ENCODE data around the gene GRIA4. TPM values are rescaled to one million over a fixed set of nuclear protein-coding genes. Genes with fewer than 3 reads are reported as not detected.

The GRIA4 gene
- polyA plus RNA-seq, 1 donor from 2014 or later: 6.3 TPM

DNA sequence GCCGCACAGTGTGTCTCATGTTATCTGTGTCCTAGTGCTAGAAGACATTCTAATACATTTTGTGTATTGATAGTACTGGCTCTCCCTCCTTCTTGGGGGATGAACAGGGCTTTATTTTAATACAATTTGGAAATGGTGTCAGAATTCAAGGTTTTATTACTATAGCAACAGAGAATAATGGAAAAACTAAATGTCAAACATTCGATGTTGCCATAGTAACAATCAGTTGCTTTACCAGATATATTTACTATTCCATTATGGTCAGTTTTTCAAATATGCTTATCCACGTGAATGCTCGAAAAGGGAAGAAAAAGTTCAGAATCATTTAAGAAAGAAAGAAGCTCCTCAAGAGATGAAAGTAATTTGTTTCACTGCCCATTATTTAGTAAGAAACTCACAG lies 420.7 kb downstream of the GRIA4 start:
- TF ChIP-seq SMC3 (conservative IDR thresholded peaks at IDR 0.05; ENCODE audit: poor library complexity): no peak
- TF ChIP-seq, protein P1, sequence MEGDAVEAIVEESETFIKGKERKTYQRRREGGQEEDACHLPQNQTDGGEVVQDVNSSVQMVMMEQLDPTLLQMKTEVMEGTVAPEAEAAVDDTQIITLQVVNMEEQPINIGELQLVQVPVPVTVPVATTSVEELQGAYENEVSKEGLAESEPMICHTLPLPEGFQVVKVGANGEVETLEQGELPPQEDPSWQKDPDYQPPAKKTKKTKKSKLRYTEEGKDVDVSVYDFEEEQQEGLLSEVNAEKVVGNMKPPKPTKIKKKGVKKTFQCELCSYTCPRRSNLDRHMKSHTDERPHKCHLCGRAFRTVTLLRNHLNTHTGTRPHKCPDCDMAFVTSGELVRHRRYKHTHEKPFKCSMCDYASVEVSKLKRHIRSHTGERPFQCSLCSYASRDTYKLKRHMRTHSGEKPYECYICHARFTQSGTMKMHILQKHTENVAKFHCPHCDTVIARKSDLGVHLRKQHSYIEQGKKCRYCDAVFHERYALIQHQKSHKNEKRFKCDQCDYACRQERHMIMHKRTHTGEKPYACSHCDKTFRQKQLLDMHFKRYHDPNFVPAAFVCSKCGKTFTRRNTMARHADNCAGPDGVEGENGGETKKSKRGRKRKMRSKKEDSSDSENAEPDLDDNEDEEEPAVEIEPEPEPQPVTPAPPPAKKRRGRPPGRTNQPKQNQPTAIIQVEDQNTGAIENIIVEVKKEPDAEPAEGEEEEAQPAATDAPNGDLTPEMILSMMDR (IDR thresholded peaks at IDR 0.05; ENCODE audit: poor library complexity, severe bottlenecking): no peak
- TF ChIP-seq EP300 (conservative IDR thresholded peaks at IDR 0.05; ENCODE audit: poor library complexity, severe bottlenecking): peak; percentile 23
- TF ChIP-seq EZH2 (IDR thresholded peaks at IDR 0.05; ENCODE audit: borderline replicate concordance, insufficient read depth, low read length, poor library complexity, severe bottlenecking): no peak
- TF ChIP-seq RAD21 (conservative IDR thresholded peaks at IDR 0.05): no peak

DNA sequence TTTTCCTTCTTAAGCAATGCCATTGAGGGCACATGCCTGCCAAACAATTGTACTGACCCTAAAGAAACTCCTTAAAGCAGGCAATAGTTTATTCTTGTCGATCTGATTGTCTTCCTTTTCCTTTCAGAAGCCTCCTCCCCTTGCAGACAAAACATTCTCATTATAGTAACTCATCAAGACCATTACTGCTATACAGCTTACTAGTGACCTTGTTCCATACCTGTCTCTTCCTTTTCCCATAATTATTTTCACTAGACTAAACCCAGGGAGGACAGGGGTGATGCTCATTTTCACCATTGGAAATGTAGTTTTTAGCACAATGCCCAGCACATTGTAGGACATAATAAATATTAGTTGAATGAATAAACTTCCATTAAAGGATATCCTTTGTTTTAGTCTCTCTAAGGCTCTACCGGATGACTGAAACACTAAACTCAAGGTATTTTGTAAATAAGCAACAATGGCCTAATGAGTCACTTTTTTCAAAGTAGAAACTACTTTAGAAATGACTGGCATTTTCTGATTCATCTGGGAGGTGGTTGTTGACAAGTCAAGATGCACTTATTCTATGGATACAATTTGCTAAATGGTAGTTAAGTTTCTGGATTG lies 421.4 kb downstream of the GRIA4 start:
- no peaks in the 10 kb centered on the region for H3F3A ChIP-seq (ENCODE audit: insufficient read depth, low read length, poor library complexity, severe bottlenecking)
- no peaks in the 10 kb centered on the region for H4K20me1 ChIP-seq (ENCODE audit: insufficient read depth)
- no peaks in the 10 kb centered on the region for H3K9me2 ChIP-seq (ENCODE audit: insufficient read depth, low read length)
- no peak overlapping the region for H3K4me3 ChIP-seq (ENCODE audit: low read length)
- no peak overlapping the region for H2AFZ ChIP-seq (ENCODE audit: low read depth, low read length)
- H3K27me3 ChIP-seq (ENCODE audit: insufficient read depth, low read depth, low read length): no peaks in the 10 kb centered on the region
- H3K79me2 ChIP-seq (replicated peaks; ENCODE audit: insufficient read depth, low read length): no peaks in the 10 kb centered on the region
- TF ChIP-seq, protein P1 (IDR thresholded peaks at IDR 0.05; ENCODE audit: poor library complexity, severe bottlenecking): no peak
- TF ChIP-seq MXI1 (conservative IDR thresholded peaks at IDR 0.05; ENCODE audit: poor library complexity, severe bottlenecking) (no peak), EP300 (conservative IDR thresholded peaks at IDR 0.05; ENCODE audit: poor library complexity, severe bottlenecking) (no peak), RAD21 (conservative IDR thresholded peaks at IDR 0.05) (no peak), SMC3 (conservative IDR thresholded peaks at IDR 0.05; ENCODE audit: poor library complexity) (no peak), TAF1 (IDR thresholded peaks at IDR 0.05; ENCODE audit: low read depth) (no peak)
- TF ChIP-seq, protein P2, sequence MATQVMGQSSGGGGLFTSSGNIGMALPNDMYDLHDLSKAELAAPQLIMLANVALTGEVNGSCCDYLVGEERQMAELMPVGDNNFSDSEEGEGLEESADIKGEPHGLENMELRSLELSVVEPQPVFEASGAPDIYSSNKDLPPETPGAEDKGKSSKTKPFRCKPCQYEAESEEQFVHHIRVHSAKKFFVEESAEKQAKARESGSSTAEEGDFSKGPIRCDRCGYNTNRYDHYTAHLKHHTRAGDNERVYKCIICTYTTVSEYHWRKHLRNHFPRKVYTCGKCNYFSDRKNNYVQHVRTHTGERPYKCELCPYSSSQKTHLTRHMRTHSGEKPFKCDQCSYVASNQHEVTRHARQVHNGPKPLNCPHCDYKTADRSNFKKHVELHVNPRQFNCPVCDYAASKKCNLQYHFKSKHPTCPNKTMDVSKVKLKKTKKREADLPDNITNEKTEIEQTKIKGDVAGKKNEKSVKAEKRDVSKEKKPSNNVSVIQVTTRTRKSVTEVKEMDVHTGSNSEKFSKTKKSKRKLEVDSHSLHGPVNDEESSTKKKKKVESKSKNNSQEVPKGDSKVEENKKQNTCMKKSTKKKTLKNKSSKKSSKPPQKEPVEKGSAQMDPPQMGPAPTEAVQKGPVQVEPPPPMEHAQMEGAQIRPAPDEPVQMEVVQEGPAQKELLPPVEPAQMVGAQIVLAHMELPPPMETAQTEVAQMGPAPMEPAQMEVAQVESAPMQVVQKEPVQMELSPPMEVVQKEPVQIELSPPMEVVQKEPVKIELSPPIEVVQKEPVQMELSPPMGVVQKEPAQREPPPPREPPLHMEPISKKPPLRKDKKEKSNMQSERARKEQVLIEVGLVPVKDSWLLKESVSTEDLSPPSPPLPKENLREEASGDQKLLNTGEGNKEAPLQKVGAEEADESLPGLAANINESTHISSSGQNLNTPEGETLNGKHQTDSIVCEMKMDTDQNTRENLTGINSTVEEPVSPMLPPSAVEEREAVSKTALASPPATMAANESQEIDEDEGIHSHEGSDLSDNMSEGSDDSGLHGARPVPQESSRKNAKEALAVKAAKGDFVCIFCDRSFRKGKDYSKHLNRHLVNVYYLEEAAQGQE (IDR thresholded peaks at IDR 0.05; ENCODE audit: borderline replicate concordance): no peak
- no peak overlapping the region for H3K27ac ChIP-seq (ENCODE audit: low read length)
- H3K9me3 ChIP-seq (ENCODE audit: low read length): no peaks in the 10 kb centered on the region
- no peak overlapping the region for H3K4me2 ChIP-seq (ENCODE audit: low read length)
- H3K36me3 ChIP-seq (ENCODE audit: insufficient read depth, low read length): no peaks in the 10 kb centered on the region
- H3K9ac ChIP-seq (ENCODE audit: low read length): no peak overlapping the region

More for the DNA sequence above, 420.7 kb downstream of the GRIA4 start:
- Histone ChIP-seq H3K9me3 (ENCODE audit: low read length) (no peaks in the 10 kb centered on the region), H3K79me2 (replicated peaks; ENCODE audit: insufficient read depth, low read length) (no peaks in the 10 kb centered on the region), H3K27me3 (ENCODE audit: insufficient read depth, low read depth, low read length) (no peaks in the 10 kb centered on the region), H2AFZ (ENCODE audit: low read depth, low read length) (no peak overlapping the region), H4K20me1 (ENCODE audit: insufficient read depth) (no peaks in the 10 kb centered on the region), H3K9ac (ENCODE audit: low read length) (no peak overlapping the region), H3F3A (ENCODE audit: insufficient read depth, low read length, poor library complexity, severe bottlenecking) (no peaks in the 10 kb centered on the region), H3K4me2 (ENCODE audit: low read length) (no peak overlapping the region), H3K36me3 (ENCODE audit: insufficient read depth, low read length) (no peaks in the 10 kb centered on the region), H3K27ac (ENCODE audit: low read length) (no peak overlapping the region), H3K4me3 (ENCODE audit: low read length) (no peak overlapping the region), H3K9me2 (ENCODE audit: insufficient read depth, low read length) (no peaks in the 10 kb centered on the region)

Small RNA genes within 50 kb of the gene (small RNA-seq; reads per million reads assigned to genes)
- gene RNU4-55P (0 to 0.41 (median 0.07) reads per million in 3 experiments), gene RNU6-277P (0 reads per million in 3 experiments)

All from neural cell (in vitro differentiated cells).